Upper lobe of left lung (tissue), 4 donors: Measurements from ENCODE around the gene PRKAR1B.

Experiments
- EP300 ChIP-seq, 4 donors: sonication (generic); formaldehyde crosslinking; IDR thresholded peaks; one replicate each; pipeline ENCODE4 v1.5.1; 2017; ENCODE audit warnings: antibody characterized with exemption in 4 of 4, control low read depth in 2 of 4
- TF ChIP-seq, protein P1 (sequence below), 6 experiments: fragments of 450-650 bp in 4 of 6; fragments of 200-600 bp in 2 of 6; sonication (generic) in 2 of 6; IDR thresholded peaks; one replicate each; pipeline ENCODE4 v1.5.1; 2016 to 2019; ENCODE audit warnings: antibody characterized with exemption in 6 of 6

- TF ChIP-seq, protein P1, sequence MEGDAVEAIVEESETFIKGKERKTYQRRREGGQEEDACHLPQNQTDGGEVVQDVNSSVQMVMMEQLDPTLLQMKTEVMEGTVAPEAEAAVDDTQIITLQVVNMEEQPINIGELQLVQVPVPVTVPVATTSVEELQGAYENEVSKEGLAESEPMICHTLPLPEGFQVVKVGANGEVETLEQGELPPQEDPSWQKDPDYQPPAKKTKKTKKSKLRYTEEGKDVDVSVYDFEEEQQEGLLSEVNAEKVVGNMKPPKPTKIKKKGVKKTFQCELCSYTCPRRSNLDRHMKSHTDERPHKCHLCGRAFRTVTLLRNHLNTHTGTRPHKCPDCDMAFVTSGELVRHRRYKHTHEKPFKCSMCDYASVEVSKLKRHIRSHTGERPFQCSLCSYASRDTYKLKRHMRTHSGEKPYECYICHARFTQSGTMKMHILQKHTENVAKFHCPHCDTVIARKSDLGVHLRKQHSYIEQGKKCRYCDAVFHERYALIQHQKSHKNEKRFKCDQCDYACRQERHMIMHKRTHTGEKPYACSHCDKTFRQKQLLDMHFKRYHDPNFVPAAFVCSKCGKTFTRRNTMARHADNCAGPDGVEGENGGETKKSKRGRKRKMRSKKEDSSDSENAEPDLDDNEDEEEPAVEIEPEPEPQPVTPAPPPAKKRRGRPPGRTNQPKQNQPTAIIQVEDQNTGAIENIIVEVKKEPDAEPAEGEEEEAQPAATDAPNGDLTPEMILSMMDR (IDR thresholded peaks at IDR 0.05): no peak
- no peak for TF ChIP-seq EP300 (IDR thresholded peaks at IDR 0.05)
Observed at GRCh38 chr7:576524-577277, 150.4 kb downstream of the PRKAR1B start.
